ENCODE data around the gene CLNK.

- no peak for TF ChIP-seq CTCF (IDR thresholded peaks at IDR 0.05; ENCODE audit: low read length)
- no peak for TF ChIP-seq EZH2 (IDR thresholded peaks at IDR 0.05; ENCODE audit: borderline replicate concordance, low read length)
These were observed 11.7 kb upstream of the CLNK start for GRCh38 chr4:10696253-10696652.

Measured in OCI-LY1 (cell line).